HFF-Myc (cell line): Measurements from ENCODE around the gene SYDE1.

ENCODE experiments used
- DNase-seq: peaks from one replicate; pipeline ENCODE4 v3.0.0-alpha.2; 2011; ENCODE audit warnings: low read depth; ENCODE audit errors: extremely low read depth
- H3K4me3 ChIP-seq: replicated peaks from 2 replicates; pipeline ENCODE4 v1.5.1; 2011; ENCODE audit warnings: low read depth, mild to moderate bottlenecking, control low read depth, low read length
- TF ChIP-seq, protein P1 (sequence below): IDR thresholded peaks from 2 replicates; pipeline ENCODE4 v1.5.1; 2012; ENCODE audit warnings: mild to moderate bottlenecking, low read depth, low read length, control low read depth; ENCODE audit errors: missing control alignments

Gene SYDE1

GRCh38 chr19:15101479-15102082 is 5.6 kb upstream of the SYDE1 start:
- H3K4me3 ChIP-seq, result no peak overlapping the region
- no peak for DNase-seq
- TF ChIP-seq, protein P1, sequence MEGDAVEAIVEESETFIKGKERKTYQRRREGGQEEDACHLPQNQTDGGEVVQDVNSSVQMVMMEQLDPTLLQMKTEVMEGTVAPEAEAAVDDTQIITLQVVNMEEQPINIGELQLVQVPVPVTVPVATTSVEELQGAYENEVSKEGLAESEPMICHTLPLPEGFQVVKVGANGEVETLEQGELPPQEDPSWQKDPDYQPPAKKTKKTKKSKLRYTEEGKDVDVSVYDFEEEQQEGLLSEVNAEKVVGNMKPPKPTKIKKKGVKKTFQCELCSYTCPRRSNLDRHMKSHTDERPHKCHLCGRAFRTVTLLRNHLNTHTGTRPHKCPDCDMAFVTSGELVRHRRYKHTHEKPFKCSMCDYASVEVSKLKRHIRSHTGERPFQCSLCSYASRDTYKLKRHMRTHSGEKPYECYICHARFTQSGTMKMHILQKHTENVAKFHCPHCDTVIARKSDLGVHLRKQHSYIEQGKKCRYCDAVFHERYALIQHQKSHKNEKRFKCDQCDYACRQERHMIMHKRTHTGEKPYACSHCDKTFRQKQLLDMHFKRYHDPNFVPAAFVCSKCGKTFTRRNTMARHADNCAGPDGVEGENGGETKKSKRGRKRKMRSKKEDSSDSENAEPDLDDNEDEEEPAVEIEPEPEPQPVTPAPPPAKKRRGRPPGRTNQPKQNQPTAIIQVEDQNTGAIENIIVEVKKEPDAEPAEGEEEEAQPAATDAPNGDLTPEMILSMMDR, result peak; percentile 79

DNA sequence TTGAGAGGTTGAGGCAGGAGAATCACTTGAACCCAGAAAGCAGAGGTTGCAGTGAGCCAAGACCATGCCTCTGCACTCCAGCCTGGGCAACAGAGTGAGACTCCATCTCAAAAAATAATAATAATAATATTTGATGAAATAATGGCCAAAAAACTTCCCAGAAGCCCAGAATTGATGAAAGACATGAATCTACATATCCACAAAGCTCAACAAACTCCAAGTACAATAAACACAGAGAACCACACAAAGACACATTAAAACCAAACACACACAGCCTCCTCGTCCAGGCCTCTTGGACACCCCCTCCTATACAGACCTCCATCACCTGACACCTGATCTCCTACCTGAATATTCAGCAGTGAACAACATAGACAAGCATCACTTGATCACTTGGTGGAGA is 3.2 kb upstream of the SYDE1 start:
- no peak for DNase-seq
- no peak overlapping the region for H3K4me3 ChIP-seq
- TF ChIP-seq, protein P1, result no peak

GRCh38 chr19:15104411-15104810 is 2.8 kb upstream of the SYDE1 start:
- H3K4me3 ChIP-seq, result no peak overlapping the region
- TF ChIP-seq, protein P1, result no peak
- DNase-seq, result no peak

GRCh38 chr19:15105044-15105443 is 2.2 kb upstream of the SYDE1 start:
- DNase-seq, result no peak
- H3K4me3 ChIP-seq, result no peak overlapping the region
- TF ChIP-seq, protein P1, result no peak

DNA sequence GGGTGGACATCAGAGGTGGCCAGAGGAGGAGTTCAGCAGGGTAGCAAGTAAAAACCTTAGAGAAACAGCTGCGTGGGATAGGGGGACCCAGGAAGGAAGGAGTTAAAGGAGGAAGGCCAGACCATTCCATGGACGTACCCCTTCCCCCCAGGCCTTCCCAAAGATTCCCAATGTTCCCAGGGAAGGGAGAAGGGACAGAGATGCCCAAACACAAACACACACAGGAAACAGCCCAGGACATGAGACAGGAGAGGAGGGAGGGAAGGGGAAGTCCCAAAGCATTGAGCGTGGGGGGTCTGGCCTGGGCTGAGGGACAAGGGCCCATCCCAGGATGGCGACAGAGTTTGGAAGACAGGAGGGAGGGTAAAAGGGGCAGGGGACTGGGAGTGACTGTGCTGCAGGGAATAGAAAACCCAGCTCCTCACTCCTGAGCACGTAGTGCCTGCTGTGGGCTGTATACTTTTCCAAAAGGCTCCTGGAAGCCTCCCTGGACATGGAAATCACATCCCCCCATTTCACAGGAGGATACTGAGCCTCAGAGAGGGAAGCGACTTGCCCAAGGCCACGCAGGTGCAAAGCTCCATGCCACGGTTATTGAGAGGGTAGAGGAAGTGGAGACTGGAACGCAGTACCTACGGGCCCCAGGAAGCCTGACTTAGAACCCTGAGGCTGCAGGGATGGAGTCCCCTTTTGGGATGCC is 1.1 kb downstream of the SYDE1 start:
- H3K4me3 ChIP-seq, result peak overlapping the region; percentile 70
- no peak for DNase-seq
- TF ChIP-seq, protein P1, result no peak

GRCh38 chr19:15108845-15109767 is 1.9 kb downstream of the SYDE1 start:
- DNase-seq, result no peak
- H3K4me3 ChIP-seq, result peak overlapping the region; percentile 70
- TF ChIP-seq, protein P1, result no peak
